NCI-H2029 (cell line): ENCODE measurements around the gene ACBD6.

Source experiments
- DNase-seq: peaks from one replicate; lab custom pipeline; 2025; lab: John Stamatoyannopoulos, UW

The ACBD6 gene

GRCh38 chr1:180270530-180271271 is 231.7 kb downstream of the ACBD6 start:
- DNase-seq = no peak

- DNase-seq = no peak
Observed at GRCh38 chr1:180269645-180270529, 232.5 kb downstream of the ACBD6 start.

DNA sequence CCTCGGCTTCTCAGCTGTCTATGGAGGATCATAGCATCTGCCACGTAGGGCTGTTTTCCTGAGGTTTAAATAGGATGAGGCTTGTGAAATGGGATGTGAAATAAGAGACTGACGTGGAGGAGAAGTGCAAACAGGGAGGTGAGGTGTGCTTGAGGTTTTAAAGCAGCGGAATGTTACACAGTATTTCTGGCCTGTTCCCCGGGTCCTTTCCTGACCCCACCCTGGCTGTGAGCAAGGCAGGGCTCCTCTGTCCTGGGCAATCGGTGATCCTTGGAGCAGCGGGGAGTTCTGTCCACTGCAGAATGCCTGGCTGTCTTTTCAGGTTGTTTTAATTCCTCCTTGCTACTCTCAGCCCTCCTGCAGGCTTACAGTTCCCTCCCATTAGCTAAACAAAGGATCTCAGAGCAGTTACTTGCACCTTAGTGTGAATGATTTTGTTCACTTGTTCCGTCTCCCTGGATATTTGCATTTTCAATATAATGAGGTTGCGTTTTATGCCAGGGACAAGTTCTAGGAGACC is 233.8 kb downstream of the ACBD6 start:
- DNase-seq = no peak

- no peak for DNase-seq
Observed at GRCh38 chr1:180267761-180268555, 234.4 kb downstream of the ACBD6 start.

- no peak for DNase-seq
Observed at GRCh38 chr1:180267211-180267561, 235.2 kb downstream of the ACBD6 start.

GRCh38 chr1:180266275-180267210 is 235.8 kb downstream of the ACBD6 start:
- DNase-seq = no peak

- no peak for DNase-seq
Observed at GRCh38 chr1:180265871-180266270, 236.5 kb downstream of the ACBD6 start.

DNA sequence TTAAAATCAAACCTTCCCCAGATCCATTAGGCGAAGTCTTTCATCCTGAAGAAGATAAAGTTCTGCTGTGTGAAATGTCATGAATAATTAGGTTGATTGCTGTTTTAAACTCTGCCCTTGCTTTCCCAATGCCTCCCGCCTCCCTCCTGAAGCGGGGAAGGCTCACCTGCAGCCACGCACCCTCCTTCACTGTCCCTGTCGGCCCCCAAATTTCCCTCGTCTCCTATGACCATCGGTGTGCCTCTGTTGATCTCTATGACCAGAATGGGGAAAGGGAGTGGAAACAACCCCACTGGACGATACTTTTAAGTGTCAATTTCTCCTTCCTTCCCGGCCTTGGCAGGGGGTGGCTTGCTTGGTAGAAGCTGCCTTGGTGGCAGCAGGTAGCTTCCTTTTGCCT is 237.2 kb downstream of the ACBD6 start:
- DNase-seq = no peak

- no peak for DNase-seq
Observed at GRCh38 chr1:180264595-180264994, 237.8 kb downstream of the ACBD6 start.

- DNase-seq = no peak
Observed at GRCh38 chr1:180262628-180263488, 239.5 kb downstream of the ACBD6 start.

GRCh38 chr1:180261524-180262155 is 240.7 kb downstream of the ACBD6 start:
- no peak for DNase-seq

- DNase-seq = no peak
Observed at GRCh38 chr1:180261030-180261429, 241.3 kb downstream of the ACBD6 start.

- DNase-seq = no peak
Observed at GRCh38 chr1:180260541-180260940, 241.8 kb downstream of the ACBD6 start.

DNA sequence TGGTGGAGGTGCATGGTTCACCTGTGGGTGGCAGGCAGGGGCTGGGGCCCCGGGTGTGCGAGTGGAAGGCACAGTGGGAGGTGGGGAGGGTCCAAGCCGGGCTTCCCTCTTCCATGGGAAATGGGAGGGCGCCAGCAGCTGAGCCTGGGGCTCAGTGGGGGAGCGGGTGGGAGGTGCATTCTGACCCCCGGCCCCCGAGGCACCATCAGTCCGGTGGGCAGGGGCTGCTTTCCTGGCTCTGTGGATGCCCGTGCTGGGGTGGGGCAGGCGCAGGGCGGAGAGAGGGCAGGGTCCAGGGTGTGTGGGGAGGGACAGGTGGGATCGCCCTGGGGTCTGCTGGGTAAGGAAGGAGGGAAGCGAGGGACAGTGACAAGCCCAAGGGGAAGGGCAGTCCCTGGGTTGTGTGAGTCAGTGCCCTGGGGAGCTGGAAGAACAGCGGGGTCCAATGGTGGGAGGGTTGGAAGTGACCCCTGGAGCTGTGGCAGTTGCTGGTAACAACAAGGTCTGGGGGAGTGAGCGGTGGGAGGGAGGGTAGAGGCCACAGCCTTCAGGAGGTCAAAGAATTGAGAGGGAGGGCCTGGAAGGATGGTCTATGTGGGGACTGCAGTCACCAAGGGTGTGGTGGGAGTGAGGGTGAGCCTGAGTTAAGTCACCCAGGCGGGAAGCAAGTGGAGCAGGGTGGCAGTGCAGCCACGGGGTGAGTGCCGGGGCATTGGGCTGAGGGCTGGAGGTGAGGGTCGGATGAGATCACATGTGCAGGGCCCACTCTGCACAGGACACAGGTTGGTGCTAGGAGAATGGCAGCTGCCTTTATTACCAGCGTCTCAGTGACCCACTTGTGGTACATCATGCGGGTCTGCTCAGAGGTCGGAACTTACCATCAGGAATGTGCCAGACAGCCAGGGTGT is 242.7 kb downstream of the ACBD6 start:
- no peak for DNase-seq

- no peak for DNase-seq
Observed at GRCh38 chr1:180258935-180259334, 243.4 kb downstream of the ACBD6 start.

DNA sequence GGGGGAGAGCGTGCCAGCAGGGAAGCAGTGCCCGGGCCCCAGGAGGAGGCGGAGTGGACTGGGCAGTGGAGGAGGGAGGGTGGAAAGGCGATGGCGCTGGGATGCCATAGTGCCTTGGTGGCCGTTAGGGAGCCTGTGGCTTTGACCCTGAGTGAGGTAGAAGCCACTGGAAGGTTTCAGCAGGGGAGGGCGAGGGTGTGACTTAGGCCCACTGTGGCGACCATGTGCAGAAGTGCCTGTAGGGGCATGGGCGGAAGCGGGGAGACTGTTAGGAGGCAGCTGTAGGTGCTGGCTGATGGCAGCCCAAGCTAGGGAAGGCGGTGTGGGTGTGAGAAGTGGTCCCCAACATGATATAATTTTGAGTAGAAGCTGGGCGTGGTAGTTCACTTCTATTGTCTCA is 244.1 kb downstream of the ACBD6 start:
- DNase-seq = no peak

DNA sequence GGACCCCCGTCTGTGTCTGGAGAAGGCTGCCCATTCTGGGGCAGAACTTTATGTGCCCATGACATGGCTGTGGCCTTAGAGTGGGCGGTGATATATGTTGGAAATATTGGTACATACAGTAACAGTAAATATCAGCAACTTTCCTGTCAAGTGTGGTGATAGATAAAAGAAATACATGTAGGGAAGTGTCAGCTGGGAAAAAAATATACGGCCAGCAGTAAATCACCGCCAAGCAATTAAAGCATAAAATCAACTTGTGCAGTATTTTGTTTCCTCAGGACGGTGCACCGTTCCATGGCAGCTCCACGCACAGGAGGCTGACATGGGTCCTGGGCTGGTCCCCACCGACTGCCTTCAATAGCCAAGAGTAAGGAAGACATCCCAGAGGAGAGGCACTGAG is 244.9 kb downstream of the ACBD6 start:
- DNase-seq = no peak

DNA sequence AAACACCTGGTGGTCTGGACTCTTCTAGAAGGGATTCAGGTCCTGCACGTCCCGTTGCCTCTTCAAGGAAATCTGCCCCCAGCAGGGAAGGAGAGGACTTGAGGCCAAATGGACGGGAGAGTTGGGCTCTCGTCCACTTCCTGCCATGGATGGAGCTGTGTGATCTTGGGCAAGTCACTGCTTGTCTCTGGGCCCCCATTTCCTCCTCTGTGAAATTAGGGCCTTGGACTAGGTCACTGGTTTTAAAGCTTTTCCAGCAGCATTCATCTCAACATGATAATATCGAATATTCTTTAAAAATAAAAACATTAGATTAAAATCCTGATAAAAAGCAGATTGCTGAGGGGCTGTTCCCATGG is 245.4 kb downstream of the ACBD6 start:
- no peak for DNase-seq
